Ureter (tissue), 1 donor: ENCODE measurements around the gene NUP210L. TPM values are rescaled to one million over a fixed set of nuclear protein-coding genes. Genes with fewer than 3 reads are reported as not detected.
A peak's percentile ranks its signal among the peaks of the same experiment; 100 is the strongest.

Experiments used
- DNase-seq: peaks from one replicate; pipeline ENCODE4 v3.0.0-alpha.2; 2020; ENCODE audit warnings: low spot score
- total RNA-seq: library from RNA; stranded (reverse); gene quantifications from one replicate; pipeline ENCODE4 v1.2.4, GENCODE V29; 2023
- donor health status: DM: yes; HTN: yes; CAD: no.

Gene NUP210L
- 0.39 TPM for total RNA-seq

GRCh38 chr1:154154534-154155191 lies at the start of gene NUP210L:
Gene NUP210L, minus strand, starts transcription at chr1:154155073.
- DNase-seq, result peak; percentile 64

GRCh38 chr1:154199563-154199879 lies 44.6 kb upstream of the NUP210L start:
- DNase-seq, result no peak

DNA sequence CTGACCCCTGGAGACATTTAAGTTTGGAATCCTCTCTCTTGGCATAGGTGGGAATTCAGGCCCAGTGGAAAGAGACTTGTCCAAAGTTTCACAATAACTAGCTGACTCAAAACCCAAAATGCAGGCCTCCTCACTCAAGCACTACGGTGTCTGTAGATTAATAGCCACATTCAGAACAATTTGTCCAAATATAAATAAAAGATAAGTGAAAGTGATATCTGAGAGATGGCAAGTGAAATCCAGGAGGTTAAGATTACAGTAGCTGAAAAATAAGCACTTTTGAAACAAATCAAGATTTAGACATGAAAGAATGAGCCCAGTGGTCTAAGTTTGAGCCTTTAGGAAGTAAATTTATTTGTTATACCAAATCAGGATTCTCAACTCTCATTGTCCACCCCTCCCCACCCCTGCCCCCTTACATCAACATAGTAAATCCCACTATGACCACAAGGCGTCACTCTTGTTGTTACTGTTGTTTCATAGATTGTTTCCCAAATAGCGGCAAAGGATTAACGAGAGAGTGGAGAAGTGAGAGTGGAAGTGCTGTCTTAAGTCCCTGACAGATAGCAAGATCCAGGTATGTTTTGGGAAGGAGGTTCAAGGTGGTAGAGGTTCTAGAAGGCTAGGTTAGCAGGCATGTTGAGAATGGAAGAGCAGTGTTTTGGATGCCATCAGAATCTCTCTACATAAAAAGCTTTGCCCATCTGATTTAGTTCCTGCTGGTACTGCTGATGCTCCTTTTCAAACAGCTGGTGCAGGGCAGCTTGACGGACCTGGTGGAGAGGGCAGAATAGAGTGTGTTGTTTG lies 44.1 kb upstream of the NUP210L start:
- no peak for DNase-seq

DNA sequence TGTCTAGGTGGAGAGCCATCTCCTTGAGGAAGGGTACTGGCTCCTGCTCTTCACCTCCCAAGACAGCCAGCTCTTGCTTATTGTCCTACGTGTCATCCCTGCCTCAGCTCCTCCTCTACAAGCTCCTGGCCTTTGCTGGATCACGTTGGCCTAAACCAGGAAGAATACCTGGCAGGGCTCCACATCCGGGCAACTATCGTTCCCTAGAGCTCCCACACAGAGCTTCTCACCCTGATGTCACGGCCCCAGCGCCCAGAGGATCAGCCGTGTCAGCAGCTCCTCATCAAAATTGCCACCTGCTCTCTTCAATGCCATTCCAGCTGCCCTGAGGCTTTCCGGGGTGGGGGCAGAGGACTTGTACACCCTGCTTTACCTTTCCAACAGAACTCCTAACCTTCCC lies 38.9 kb upstream of the NUP210L start:
- DNase-seq, result no peak

DNA sequence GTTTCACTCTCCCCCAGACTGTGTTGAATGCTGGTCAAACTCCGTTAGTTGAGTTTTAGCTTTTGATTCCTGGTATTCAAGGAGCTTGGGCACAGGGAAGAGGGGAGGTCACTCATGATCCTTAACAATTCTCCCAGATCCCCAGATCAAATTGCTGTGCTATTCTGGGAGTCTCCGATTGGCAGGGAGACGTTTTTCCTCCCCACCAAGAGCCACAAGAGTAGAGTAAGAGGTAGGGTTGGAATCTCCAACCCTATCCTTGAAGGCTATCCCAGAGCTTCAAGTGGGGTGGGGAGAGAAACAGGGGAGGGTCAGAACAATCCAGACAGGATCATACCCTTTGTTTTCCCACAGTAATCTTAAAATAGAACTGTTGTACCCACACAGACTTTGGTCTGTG lies 37.6 kb upstream of the NUP210L start:
- DNase-seq, result no peak

- DNase-seq, result no peak
Measured at GRCh38 chr1:154191990-154192461, 37.2 kb upstream of the NUP210L start, which contains the start of gene TPM3. Gene TPM3, minus strand, starts transcription at chr1:154192100. Its CDS starts 82 bp downstream, at chr1:154192018.

GRCh38 chr1:154190550-154190949 lies 35.7 kb upstream of the NUP210L start:
- no peak for DNase-seq

DNA sequence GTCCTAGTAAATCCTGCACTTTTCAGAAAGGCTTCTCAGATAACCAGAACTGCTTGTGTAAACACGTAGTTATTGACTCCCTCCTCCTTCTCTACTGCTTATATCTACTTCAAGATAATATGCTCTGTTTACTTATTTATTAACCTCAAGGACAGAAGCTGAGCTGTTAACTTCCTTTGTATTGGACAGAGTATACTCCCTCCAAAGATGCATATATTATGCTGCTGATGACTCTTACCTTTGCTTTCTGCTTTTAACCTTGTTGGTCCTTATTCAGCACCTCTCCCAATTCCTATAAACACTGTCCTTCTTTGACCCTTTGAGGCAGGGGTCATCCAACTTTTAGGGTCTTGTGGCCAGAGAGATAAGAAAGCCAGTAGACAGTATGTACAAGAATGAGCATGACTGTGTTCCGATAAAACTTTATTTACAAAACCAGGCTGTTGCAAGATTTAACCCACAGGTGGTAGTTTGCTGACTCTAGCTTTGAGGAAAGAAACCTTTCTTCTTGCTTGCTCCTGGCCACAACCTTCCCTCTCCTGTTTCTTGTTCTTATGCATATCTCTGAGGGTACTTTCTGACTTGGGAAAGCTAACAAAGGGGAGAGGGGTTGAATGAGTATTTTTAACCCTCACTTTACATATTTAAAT lies 32.1 kb upstream of the NUP210L start:
- no peak for DNase-seq

DNA sequence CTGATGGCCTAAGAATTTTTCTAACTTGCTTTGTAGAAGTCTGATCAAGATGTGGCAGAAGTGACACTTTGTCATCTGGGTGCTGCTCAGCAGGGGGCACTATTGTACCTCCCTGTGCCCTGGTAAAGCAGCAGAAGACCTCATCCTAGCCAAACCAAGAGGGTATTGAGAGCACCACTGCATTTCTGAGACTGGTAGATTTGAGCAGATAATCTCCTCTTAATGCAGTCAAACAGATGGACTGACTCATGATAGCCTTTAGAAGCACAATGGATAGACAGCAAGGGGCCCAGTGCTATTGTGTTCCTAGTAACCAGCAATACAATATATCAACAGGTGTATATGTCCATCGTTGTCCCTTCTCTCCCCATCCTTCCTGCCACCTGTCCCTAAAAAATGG lies 31.3 kb upstream of the NUP210L start:
- no peak for DNase-seq

GRCh38 chr1:154183046-154183915 lies 28.4 kb upstream of the NUP210L start:
- DNase-seq, result peak; percentile 98

GRCh38 chr1:154182344-154183045 lies 27.6 kb upstream of the NUP210L start:
- peak; percentile 77 for DNase-seq

DNA sequence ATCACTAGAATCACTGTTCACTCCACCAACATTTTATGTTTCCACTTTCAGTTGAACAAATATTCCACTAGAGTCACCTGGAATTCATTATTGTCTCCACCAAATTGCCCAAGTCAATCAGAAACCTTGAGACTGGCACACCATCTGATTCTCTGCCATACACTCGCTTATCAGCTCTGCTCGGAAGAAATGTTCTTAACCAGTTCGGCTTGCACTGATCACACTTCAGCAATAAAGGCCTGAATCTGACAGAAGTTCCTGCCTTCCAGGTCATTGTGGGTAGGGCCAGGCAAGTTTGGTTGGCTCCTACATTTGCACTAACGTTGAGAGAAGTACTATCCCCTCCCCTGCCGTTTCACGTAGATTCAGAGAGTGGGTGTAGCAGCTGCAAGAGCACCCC lies 27.1 kb upstream of the NUP210L start:
- no peak for DNase-seq

GRCh38 chr1:154179946-154180687 lies 25.2 kb upstream of the NUP210L start:
- no peak for DNase-seq

DNA sequence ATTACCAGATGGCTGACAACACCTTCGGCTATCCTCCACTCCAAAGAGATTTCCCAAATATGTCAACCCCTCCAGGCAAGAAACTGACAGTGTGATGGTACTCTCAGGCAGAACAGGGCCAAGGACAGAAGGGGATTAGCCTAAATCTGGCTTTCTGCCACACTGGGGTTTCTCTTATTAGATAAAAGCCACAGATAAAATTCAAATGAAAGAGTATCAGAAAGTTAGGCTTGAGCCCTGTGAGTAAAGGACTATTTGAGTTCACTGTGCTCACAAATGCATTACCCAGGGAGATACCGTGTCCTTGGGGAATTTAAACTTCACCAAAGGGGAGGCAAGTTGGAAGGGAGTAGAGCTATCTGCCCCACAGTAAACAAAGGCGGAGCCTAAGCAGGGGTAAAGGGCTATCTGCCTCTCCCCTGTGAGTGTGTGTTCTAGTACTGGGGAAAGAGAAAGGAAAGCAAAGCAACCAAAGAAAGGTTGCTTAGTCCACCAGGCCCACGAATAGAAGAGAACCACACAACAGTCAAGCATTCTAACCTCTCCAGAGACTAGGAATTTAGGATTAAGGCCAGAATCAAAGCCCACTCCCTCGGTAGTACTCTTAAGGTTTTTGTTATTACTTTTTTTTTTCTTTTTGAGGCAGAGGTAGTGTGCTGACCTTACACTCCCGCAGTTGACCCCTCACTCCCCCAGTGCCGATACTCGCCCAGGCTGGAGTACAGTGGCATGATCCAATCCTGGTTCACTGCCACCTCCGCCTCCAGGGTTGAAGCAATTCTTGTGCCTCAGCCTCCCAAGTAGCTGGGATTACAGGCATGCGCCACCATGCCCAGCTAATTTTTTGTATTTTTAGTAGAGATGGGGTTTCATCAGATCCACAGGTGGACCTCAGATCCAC lies 24.3 kb upstream of the NUP210L start:
- DNase-seq, result no peak

GRCh38 chr1:154178013-154178412 lies 23.1 kb upstream of the NUP210L start:
- DNase-seq, result no peak

- no peak for DNase-seq
Measured at GRCh38 chr1:154176337-154176736, 21.5 kb upstream of the NUP210L start.

DNA sequence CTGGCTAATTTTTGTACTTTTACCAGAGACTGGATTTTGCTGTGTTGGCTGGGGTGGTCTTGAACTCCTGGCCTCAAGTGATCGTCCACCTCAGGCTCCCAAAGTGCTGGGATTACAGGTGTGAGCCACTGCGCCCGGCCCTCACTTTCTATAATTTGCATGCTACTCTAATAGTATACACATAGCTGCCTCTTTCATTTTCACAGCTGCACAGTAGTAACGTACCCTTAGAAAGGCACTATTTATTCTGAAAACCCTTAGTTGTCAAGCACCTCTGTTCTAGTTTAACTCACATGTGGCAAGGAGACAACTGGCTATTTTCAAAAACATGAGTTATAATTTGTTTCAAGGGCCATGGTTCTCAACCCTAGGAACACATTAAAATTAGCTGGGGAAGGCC lies 19.8 kb upstream of the NUP210L start:
- no peak for DNase-seq

DNA sequence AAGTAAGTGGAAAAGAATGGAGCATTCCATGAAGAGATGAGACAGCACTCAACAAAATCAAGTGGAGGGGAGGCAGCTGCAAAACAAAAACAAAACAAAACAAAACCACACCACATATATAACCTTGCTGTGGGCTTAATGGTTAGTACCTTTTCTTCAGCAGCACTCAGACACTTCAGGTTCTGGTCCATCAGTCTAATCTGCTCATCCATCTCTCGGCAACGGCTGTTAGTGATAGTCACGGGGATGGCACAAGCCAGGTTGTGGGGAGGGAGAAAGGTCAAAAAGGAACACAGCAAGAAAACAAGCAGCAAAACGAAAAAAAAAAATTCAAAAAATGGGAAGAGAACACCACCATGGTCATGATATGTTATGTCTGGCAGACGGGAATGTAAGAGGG lies 17.0 kb upstream of the NUP210L start:
- no peak for DNase-seq

DNA sequence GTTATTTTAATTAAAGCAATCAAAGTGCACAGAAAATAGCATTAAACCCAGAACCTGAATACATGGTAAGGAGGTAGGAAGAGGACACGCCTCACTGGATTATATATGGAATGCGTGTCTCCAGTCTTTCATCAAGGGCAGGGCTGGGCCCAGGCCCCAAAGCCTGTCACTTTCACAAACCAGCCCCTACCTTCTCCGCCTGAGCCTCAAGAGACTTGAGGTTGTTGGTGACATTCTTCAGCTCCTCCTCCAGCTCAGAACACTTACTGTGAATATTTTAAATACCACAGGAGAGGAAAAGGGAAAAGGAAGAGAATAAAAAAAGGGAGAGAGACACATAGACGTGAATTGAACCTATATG lies 16.3 kb upstream of the NUP210L start:
- DNase-seq, result no peak
